Kidney epithelial cell (primary cell): ENCODE data around the gene TOPAZ1. TPM values are rescaled to one million over a fixed set of nuclear protein-coding genes. Genes with fewer than 3 reads are reported as not detected.

Source experiments
- DNase-seq: peaks from one replicate; pipeline ENCODE4 v3.0.0-alpha.2; 2010; ENCODE audit warnings: low read depth
- H3K27me3 ChIP-seq: 2 replicates; pipeline ENCODE4 v1.6.0; 2011; ENCODE audit warnings: low read length; ENCODE audit not compliant: control insufficient read depth, insufficient read depth
- H3K36me3 ChIP-seq: 2 replicates; pipeline ENCODE4 v1.5.1; 2011; ENCODE audit warnings: low read length; ENCODE audit not compliant: control insufficient read depth, insufficient read depth
- H3K4me3 ChIP-seq: 2 replicates; pipeline ENCODE4 v1.5.1; 2011; ENCODE audit warnings: low read depth, mild to moderate bottlenecking, control low read depth, low read length
- total RNA-seq: library from RNA; depleted of rRNA; stranded (reverse); fragments of >200 nt; gene quantifications from 2 replicates; pipeline ENCODE4 v1.2.3, GENCODE V29; 2015
- TF ChIP-seq, protein P1 (sequence below): IDR thresholded peaks from 2 replicates; pipeline ENCODE4 v1.5.1; 2011; ENCODE audit warnings: mild to moderate bottlenecking, moderate library complexity, low read length, control low read depth, inconsistent platforms; ENCODE audit not compliant: insufficient read depth, poor library complexity, severe bottlenecking

Gene TOPAZ1
- total RNA-seq, 1 donor from 2014 or later: not detected

DNA sequence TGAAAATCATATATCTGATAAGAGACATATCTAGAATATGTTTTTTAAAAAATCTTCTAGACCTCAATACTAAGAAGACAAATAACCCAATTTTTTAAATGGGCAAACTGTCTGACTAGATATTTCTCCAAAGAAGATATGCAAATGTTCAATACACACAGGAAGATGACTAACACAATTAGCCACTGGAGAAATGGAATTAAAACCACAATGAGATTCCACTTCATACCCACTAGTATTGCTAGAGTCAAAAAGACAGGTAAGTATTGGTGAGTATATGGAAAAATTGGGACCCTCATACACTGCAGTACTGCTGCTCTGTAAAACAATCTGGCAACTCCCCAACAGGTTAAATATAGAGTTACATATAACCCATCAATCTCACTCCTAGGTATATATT lies 33.1 kb upstream of the TOPAZ1 start:
- Histone ChIP-seq H3K36me3 (no peaks in the 10 kb centered on the region), H3K27me3 (no peaks in the 10 kb centered on the region), H3K4me3 (no peak overlapping the region)
- no peak for DNase-seq
- TF ChIP-seq, protein P1, sequence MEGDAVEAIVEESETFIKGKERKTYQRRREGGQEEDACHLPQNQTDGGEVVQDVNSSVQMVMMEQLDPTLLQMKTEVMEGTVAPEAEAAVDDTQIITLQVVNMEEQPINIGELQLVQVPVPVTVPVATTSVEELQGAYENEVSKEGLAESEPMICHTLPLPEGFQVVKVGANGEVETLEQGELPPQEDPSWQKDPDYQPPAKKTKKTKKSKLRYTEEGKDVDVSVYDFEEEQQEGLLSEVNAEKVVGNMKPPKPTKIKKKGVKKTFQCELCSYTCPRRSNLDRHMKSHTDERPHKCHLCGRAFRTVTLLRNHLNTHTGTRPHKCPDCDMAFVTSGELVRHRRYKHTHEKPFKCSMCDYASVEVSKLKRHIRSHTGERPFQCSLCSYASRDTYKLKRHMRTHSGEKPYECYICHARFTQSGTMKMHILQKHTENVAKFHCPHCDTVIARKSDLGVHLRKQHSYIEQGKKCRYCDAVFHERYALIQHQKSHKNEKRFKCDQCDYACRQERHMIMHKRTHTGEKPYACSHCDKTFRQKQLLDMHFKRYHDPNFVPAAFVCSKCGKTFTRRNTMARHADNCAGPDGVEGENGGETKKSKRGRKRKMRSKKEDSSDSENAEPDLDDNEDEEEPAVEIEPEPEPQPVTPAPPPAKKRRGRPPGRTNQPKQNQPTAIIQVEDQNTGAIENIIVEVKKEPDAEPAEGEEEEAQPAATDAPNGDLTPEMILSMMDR: no peak

DNA sequence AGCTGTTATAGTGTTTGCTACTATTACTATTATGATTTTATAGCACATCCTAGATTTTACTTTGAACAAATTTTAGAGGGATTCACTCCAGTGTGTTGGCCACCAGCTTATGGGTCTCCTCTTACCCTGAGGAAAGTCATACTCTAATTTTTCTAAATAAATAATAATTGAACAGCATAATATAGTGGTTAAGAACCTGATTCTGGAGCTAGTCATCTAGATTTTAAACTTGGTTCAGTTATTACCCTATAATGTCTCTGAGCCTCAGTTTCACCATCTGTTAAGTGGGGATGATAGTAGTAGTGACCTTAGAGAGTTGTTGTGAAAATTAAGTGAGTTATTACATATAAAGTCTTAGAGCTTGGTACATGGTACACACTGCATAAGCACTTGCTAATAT lies 30.7 kb upstream of the TOPAZ1 start:
- no peaks in the 10 kb centered on the region for H3K36me3 ChIP-seq
- H3K27me3 ChIP-seq: no peaks in the 10 kb centered on the region
- TF ChIP-seq, protein P1: no peak
- H3K4me3 ChIP-seq: no peak overlapping the region
- no peak for DNase-seq

DNA sequence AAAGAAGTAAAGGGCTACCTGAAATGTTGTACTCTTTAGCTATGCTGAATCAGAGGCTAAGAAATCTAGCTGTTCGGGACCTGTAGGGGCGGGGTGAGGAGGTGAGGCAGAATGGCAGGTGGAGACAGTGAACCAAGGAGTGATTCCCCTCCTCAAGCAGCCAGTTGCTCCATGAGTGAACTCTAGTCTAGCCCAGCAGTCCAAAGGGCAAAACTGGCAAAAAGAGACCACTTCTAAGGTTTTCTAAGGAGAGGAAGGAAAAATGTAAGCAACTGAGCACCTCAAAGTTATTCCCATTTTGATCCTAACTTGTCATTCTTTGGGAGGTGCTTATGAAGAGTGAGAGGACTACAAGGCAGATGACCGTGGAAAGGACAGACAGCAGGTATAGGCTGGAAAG lies 19.3 kb upstream of the TOPAZ1 start:
- TF ChIP-seq, protein P1: no peak
- no peaks in the 10 kb centered on the region for H3K27me3 ChIP-seq
- no peak for DNase-seq
- no peak overlapping the region for H3K4me3 ChIP-seq
- H3K36me3 ChIP-seq: no peaks in the 10 kb centered on the region

DNA sequence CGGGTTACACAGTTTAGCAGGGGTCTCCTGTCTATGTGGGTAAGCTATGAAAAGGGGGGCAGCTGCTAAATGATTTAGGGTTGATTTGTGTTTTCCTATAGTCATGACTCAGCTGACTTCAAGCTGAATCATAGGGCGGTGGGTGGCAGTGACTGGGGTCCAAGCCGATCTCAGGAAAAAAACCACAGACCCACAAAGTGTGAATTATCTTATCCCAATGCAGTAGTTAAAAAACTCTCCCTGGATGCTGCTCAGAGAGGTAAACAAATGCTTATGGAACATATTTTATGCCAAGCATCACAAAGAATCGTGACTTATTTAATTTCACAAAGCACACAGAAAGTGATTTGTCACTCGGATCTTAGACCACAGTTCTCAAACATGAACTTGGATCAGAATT lies 18.4 kb upstream of the TOPAZ1 start:
- Histone ChIP-seq H3K36me3 (no peaks in the 10 kb centered on the region), H3K4me3 (no peak overlapping the region), H3K27me3 (no peaks in the 10 kb centered on the region)
- DNase-seq: no peak
- TF ChIP-seq, protein P1: no peak

DNA sequence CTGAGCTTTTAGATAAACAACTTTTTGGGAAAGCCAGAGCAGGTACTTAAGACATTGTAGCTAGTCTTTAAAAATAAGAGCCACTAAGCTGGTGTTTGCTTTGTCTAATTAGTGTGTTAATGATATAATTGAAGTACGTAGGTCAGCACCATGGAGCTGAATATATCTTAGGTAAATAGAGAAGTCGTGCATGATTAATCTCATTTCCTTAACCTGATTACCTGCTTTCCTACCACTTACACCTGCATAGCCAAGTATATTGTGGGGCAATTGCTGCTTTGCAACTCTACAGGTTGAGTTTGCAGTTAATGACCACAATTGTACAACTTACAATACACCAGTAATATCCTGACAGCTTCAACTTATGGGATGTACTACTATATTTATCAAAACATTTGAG lies 17.6 kb upstream of the TOPAZ1 start:
- TF ChIP-seq, protein P1: no peak
- no peak for DNase-seq
- H3K27me3 ChIP-seq: no peaks in the 10 kb centered on the region
- H3K4me3 ChIP-seq: no peak overlapping the region
- no peaks in the 10 kb centered on the region for H3K36me3 ChIP-seq

DNA sequence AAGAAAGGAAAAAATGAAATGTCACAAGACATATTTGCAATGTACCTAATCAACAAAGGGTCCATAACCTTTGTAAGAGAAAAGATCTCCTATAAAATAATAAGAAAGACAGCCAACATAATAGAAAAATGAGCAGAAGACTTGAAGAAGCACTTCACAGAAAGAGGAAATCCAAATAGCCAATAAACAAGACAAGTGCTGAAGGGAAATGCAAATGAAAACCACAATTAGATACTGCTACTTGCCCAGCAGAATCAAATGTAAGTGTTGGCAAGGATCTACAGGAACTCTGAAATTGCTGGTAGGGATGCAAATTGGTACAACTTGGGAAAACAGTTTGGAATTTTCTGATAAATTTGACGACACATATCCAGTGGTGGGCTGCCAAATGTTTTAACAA lies 15.1 kb upstream of the TOPAZ1 start:
- no peak overlapping the region for H3K4me3 ChIP-seq
- TF ChIP-seq, protein P1: no peak
- no peaks in the 10 kb centered on the region for H3K36me3 ChIP-seq
- no peak for DNase-seq
- no peaks in the 10 kb centered on the region for H3K27me3 ChIP-seq
